ENCODE results near the gene PASK. TPM values are rescaled to one million over a fixed set of nuclear protein-coding genes. Genes with fewer than 3 reads are reported as not detected.

Gene PASK
- total RNA-seq = 3.9 and 4.4 TPM in 2 replicates

DNA sequence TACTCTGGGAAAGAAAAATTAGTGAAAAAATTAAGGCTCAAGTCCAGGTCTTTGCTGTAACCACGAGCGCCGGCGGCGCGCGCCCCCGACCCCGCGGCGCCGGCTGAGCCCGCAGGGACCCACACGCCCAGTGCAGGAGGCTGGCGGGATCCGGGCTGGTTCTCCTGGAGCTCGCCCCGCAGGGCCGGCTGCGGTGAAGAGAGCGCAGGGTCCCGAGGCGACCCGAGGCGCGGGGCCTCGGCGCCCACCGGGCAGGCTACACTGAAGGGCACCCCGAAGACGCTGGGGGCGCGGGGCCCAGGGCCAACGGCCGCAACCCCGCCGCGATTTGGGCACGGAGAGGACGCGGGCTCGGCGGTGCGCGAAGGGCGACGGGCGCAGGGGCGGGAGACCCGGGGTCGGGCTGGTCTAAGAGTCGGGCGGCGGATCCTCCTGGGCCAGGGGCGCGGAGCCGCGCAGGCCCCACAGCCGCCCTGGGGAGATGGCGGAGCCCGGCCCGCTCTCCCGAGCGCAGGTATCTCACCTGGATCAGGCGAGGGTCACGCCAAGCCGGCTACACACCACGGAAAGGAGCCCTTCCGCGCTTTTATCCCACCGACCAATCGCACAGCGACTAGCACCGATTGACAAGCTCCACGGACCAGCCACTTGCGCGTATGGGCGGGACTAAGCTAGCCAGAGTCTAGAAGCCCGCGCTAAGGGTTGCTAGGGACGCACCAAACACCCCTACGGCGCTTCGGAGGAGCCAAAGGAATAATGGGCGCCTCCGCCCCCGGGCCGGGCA, at the start of gene PASK:
PASK (minus strand) TSS at position 582 of the 784 bp plus-strand sequence. CDS start 6,440 bp downstream, outside the sequence.

GRCh38 chr2:241188361-241189092, 39.3 kb upstream of the PASK start, which contains the start of gene ANO7:
Gene ANO7 (plus strand): TSS chr2:241188677. CDS start chr2:241190064, 1,387 bp downstream.

GRCh38 chr2:241149925-241150659, 820 bp upstream of the PASK start, which contains the start of gene PPP1R7:
Gene PPP1R7 (plus strand): TSS chr2:241150467. CDS start chr2:241150496, 29 bp downstream.

DNA sequence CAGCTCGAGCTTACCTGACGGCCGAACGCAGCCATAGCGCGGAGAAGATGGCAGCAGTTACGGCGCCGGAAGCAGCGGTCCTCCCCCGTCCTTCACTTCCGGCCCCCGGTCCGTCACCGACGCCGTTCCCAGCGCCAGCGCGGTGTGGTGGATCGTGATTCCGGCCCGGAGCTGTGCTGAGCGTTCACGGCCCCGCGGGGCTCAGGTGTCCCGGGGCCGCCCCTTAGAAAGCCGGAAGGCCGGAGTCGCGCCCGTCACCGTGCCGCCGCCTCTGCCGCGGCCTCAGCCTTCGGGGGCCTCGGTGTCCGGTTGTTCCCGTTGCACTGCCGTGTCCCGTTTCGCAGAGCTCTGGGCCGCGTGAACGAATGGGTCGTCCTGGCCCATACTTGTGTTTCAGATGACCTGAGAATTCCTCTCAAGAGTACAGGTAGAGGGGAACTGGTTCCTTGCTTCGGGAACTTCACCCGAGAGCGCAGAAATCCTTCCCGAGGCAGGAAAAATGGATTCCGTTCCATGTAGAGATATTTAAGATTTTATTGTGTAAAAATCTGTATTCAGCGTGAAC, 47.0 kb downstream of the PASK start, which contains the start of gene MTERF4:
MTERF4 (minus strand) TSS at position 49 of the 565 bp plus-strand sequence; CDS start at position 35, 14 bp downstream.

Small RNAs within 50 kb of the gene (small RNA-seq; reads per million reads assigned to genes)
- not detected for gene AC005237.2

Other genes starting within 250 kb of the PASK start
- not detected in 2 replicates for gene CROCC2, start 243.1 kb downstream of the PASK start, total RNA-seq
- 0.11 and 0.39 TPM in 2 replicates for gene SNED1, start 150.9 kb downstream of the PASK start, total RNA-seq
- gene MTERF4, start 47.2 kb downstream of the PASK start, total RNA-seq = 27.5 and 45.8 TPM in 2 replicates
- gene PPP1R7, start 995 bp upstream of the PASK start, total RNA-seq = 32.2 and 47.6 TPM in 2 replicates
- under 0.01 TPM in 1 of 2 replicates, not detected in the other for gene ANO7, start 39.2 kb upstream of the PASK start, total RNA-seq
- gene HDLBP, start 166.2 kb upstream of the PASK start, total RNA-seq = 973 and 1,501 TPM in 2 replicates
- gene SEPTIN2, start 166.5 kb upstream of the PASK start, total RNA-seq = 331 and 382 TPM in 2 replicates
- gene FARP2, start 206.8 kb upstream of the PASK start, total RNA-seq = 36.9 and 43.5 TPM in 2 replicates

Measured in placental epithelial cell (primary cell).